ENCODE results near the gene SLC2A10. TPM values are rescaled to one million over a fixed set of nuclear protein-coding genes. Genes with fewer than 3 reads are reported as not detected.

SLC2A10 gene
- total RNA-seq (under 1 TPM in 2 of 5 experiments, not detected in 3; 0.05 to 0.17 TPM), polyA plus RNA-seq (not detected), total RNA-seq (not detected)

- intact Hi-C loops (cut with micrococcal nuclease), result no loop called here
- H3K4me1 ChIP-seq (ENCODE audit: control insufficient read depth in 2 of 2, insufficient read depth in 2 of 2, low read length in 2 of 2), result peaks cover 0 to 4% of the 10 kb centered on the region in 2 donors
- ATAC-seq (peak; percentile 59), DNase-seq (no peak)
- H3K4me3 ChIP-seq (ENCODE audit: low read length), result peak within 1 kb of the TSS; percentile 33
- peak within 1 kb of the TSS in 1 of 9 donors; percentile 10 for H3K27ac Mint-ChIP-seq
- no peak within 1 kb of the TSS for H3K27ac ChIP-seq (ENCODE audit: low read depth, low read length)
- no peaks in the 10 kb centered on the region for H3K36me3 ChIP-seq (ENCODE audit: control insufficient read depth in 2 of 3, insufficient read depth in 3 of 3, low read length in 3 of 3)
- peaks cover 0 to 16% (median 8%) of the 10 kb centered on the region in 11 donors for H3K9me3 Mint-ChIP-seq
- H3K36me3 Mint-ChIP-seq, result peaks cover 0 to 9% (median 3%) of the 10 kb centered on the region in 5 donors
- ChIA-PET POLR2A (no interaction called here), CTCF (no interaction called here)
- peaks cover 8 to 15% (median 12%) of the 10 kb centered on the region in 7 donors for H3K4me1 Mint-ChIP-seq
- H3K4me3 Mint-ChIP-seq, result peak within 1 kb of the TSS; percentile 57 to 83 (median 76)
- H3K27me3 Mint-ChIP-seq, result peaks cover 55 to 73% (median 66%) of the 10 kb centered on the region in 5 donors
- H3K27me3 ChIP-seq (ENCODE audit: control insufficient read depth in 2 of 2, insufficient read depth in 2 of 2, low read length in 2 of 2), result peaks cover 3 to 7% of the 10 kb centered on the region in 2 donors
- peaks cover 0 to 10% (median 0%) of the 10 kb centered on the region in 3 experiments for H3K9me3 ChIP-seq (ENCODE audit: control insufficient read depth in 2 of 3, low read length in 3 of 3)
Observed at GRCh38 chr20:46709459-46710152, at the start of gene SLC2A10. Gene SLC2A10, plus strand, starts transcription at chr20:46709649. Its CDS starts 88 bp downstream, at chr20:46709737.

- ATAC-seq (no peak), DNase-seq (no peak)
- peaks cover 0 to 9% (median 0%) of the 10 kb centered on the region in 5 donors for H3K27me3 Mint-ChIP-seq
- ChIA-PET CTCF (no interaction called here), POLR2A (no interaction called here)
- H3K36me3 Mint-ChIP-seq, result peaks cover 0 to 13% (median 6%) of the 10 kb centered on the region in 5 donors
- H3K36me3 ChIP-seq (ENCODE audit: control insufficient read depth in 2 of 3, insufficient read depth in 3 of 3, low read length in 3 of 3), result no peaks in the 10 kb centered on the region
- H3K9me3 ChIP-seq (ENCODE audit: control insufficient read depth in 2 of 3, low read length in 3 of 3), result no peaks in the 10 kb centered on the region
- H3K4me3 Mint-ChIP-seq, result no peak overlapping the region
- peaks cover 0 to 7% (median 0%) of the 10 kb centered on the region in 11 donors for H3K9me3 Mint-ChIP-seq
- H3K4me1 Mint-ChIP-seq, result no peaks in the 10 kb centered on the region
- no peak overlapping the region for H3K27ac Mint-ChIP-seq
- no peak overlapping the region for H3K27ac ChIP-seq (ENCODE audit: low read depth, low read length)
- intact Hi-C loops (cut with micrococcal nuclease), result no loop called here
- H3K27me3 ChIP-seq (ENCODE audit: control insufficient read depth in 2 of 2, insufficient read depth in 2 of 2, low read length in 2 of 2), result no peaks in the 10 kb centered on the region
- no peaks in the 10 kb centered on the region for H3K4me1 ChIP-seq (ENCODE audit: control insufficient read depth in 2 of 2, insufficient read depth in 2 of 2, low read length in 2 of 2)
- no peak overlapping the region for H3K4me3 ChIP-seq (ENCODE audit: low read length)
Observed at GRCh38 chr20:46660487-46660886, 49.0 kb upstream of the SLC2A10 start.

GRCh38 chr20:46661659-46662058 is 47.8 kb upstream of the SLC2A10 start:
- peaks cover 0 to 7% (median 0%) of the 10 kb centered on the region in 11 donors for H3K9me3 Mint-ChIP-seq
- Histone ChIP-seq H3K27me3 (ENCODE audit: control insufficient read depth in 2 of 2, insufficient read depth in 2 of 2, low read length in 2 of 2) (no peaks in the 10 kb centered on the region), H3K9me3 (ENCODE audit: control insufficient read depth in 2 of 3, low read length in 3 of 3) (no peaks in the 10 kb centered on the region), H3K4me3 (ENCODE audit: low read length) (no peak overlapping the region), H3K27ac (ENCODE audit: low read depth, low read length) (no peak overlapping the region), H3K36me3 (ENCODE audit: control insufficient read depth in 2 of 3, insufficient read depth in 3 of 3, low read length in 3 of 3) (no peaks in the 10 kb centered on the region), H3K4me1 (ENCODE audit: control insufficient read depth in 2 of 2, insufficient read depth in 2 of 2, low read length in 2 of 2) (no peaks in the 10 kb centered on the region)
- DNase-seq (no peak), ATAC-seq (no peak)
- ChIA-PET POLR2A (no interaction called here), CTCF (no interaction called here)
- H3K4me1 Mint-ChIP-seq, result no peaks in the 10 kb centered on the region
- peaks cover 0 to 9% (median 0%) of the 10 kb centered on the region in 5 donors for H3K27me3 Mint-ChIP-seq
- intact Hi-C loops (cut with micrococcal nuclease), result no loop called here
- H3K4me3 Mint-ChIP-seq, result no peak overlapping the region
- peaks cover 0 to 17% (median 6%) of the 10 kb centered on the region in 5 donors for H3K36me3 Mint-ChIP-seq
- H3K27ac Mint-ChIP-seq, result no peak overlapping the region

- Mint-ChIP-seq H3K4me1 (no peaks in the 10 kb centered on the region), H3K27me3 (peaks cover 0 to 9% (median 0%) of the 10 kb centered on the region in 5 donors), H3K4me3 (no peak overlapping the region), H3K9me3 (peaks cover 0 to 6% (median 0%) of the 10 kb centered on the region in 11 donors), H3K36me3 (peaks cover 0 to 22% (median 11%) of the 10 kb centered on the region in 5 donors), H3K27ac (no peak overlapping the region)
- ChIA-PET POLR2A (no interaction called here), CTCF (interaction anchor here (0.6 kb wide), 1 partner anchor 729 kb away, joined by 6 read pairs; no protein-coding TSS in a partner anchor)
- H3K27ac ChIP-seq (ENCODE audit: low read depth, low read length), result no peak overlapping the region
- H3K27me3 ChIP-seq (ENCODE audit: control insufficient read depth in 2 of 2, insufficient read depth in 2 of 2, low read length in 2 of 2), result no peaks in the 10 kb centered on the region
- no peak for ATAC-seq
- no peak for DNase-seq
- H3K4me1 ChIP-seq (ENCODE audit: control insufficient read depth in 2 of 2, insufficient read depth in 2 of 2, low read length in 2 of 2), result no peaks in the 10 kb centered on the region
- intact Hi-C loops (cut with micrococcal nuclease), result no loop called here
- H3K36me3 ChIP-seq (ENCODE audit: control insufficient read depth in 2 of 3, insufficient read depth in 3 of 3, low read length in 3 of 3), result no peaks in the 10 kb centered on the region
- no peaks in the 10 kb centered on the region for H3K9me3 ChIP-seq (ENCODE audit: control insufficient read depth in 2 of 3, low read length in 3 of 3)
- no peak overlapping the region for H3K4me3 ChIP-seq (ENCODE audit: low read length)
Observed at GRCh38 chr20:46663531-46663930, 45.9 kb upstream of the SLC2A10 start.

GRCh38 chr20:46665602-46666001 is 43.8 kb upstream of the SLC2A10 start:
- no peak overlapping the region for H3K4me3 ChIP-seq (ENCODE audit: low read length)
- ChIA-PET CTCF (no interaction called here), POLR2A (interaction anchor here (0.6 kb wide), 1 partner anchor 243 kb away, joined by 3 read pairs; no protein-coding TSS in a partner anchor)
- Mint-ChIP-seq H3K4me3 (no peak overlapping the region), H3K27me3 (peaks cover 0 to 3% (median 0%) of the 10 kb centered on the region in 5 donors), H3K36me3 (peaks cover 0 to 34% (median 15%) of the 10 kb centered on the region in 5 donors), H3K27ac (no peak overlapping the region), H3K4me1 (no peaks in the 10 kb centered on the region), H3K9me3 (peaks cover 2 to 18% (median 5%) of the 10 kb centered on the region in 11 donors)
- H3K36me3 ChIP-seq (ENCODE audit: control insufficient read depth in 2 of 3, insufficient read depth in 3 of 3, low read length in 3 of 3), result no peaks in the 10 kb centered on the region
- no peak overlapping the region for H3K27ac ChIP-seq (ENCODE audit: low read depth, low read length)
- DNase-seq (no peak), ATAC-seq (no peak)
- H3K4me1 ChIP-seq (ENCODE audit: control insufficient read depth in 2 of 2, insufficient read depth in 2 of 2, low read length in 2 of 2), result no peaks in the 10 kb centered on the region
- H3K9me3 ChIP-seq (ENCODE audit: control insufficient read depth in 2 of 3, low read length in 3 of 3), result peaks cover 0 to 5% (median 0%) of the 10 kb centered on the region in 3 experiments
- intact Hi-C loops (cut with micrococcal nuclease), result no loop called here
- H3K27me3 ChIP-seq (ENCODE audit: control insufficient read depth in 2 of 2, insufficient read depth in 2 of 2, low read length in 2 of 2), result no peaks in the 10 kb centered on the region

- no peak overlapping the region for H3K27ac ChIP-seq (ENCODE audit: low read depth, low read length)
- intact Hi-C loops (cut with micrococcal nuclease), result no loop called here
- no peaks in the 10 kb centered on the region for H3K4me1 Mint-ChIP-seq
- H3K9me3 ChIP-seq (ENCODE audit: control insufficient read depth in 2 of 3, low read length in 3 of 3), result peaks cover 0 to 12% (median 0%) of the 10 kb centered on the region in 3 experiments
- no peak overlapping the region for H3K27ac Mint-ChIP-seq
- ChIA-PET POLR2A (no interaction called here), CTCF (no interaction called here)
- peaks cover 0 to 2% (median 0%) of the 10 kb centered on the region in 5 donors for H3K27me3 Mint-ChIP-seq
- no peaks in the 10 kb centered on the region for H3K27me3 ChIP-seq (ENCODE audit: control insufficient read depth in 2 of 2, insufficient read depth in 2 of 2, low read length in 2 of 2)
- no peaks in the 10 kb centered on the region for H3K36me3 ChIP-seq (ENCODE audit: control insufficient read depth in 2 of 3, insufficient read depth in 3 of 3, low read length in 3 of 3)
- H3K9me3 Mint-ChIP-seq, result peaks cover 2 to 22% (median 11%) of the 10 kb centered on the region in 11 donors
- H3K4me1 ChIP-seq (ENCODE audit: control insufficient read depth in 2 of 2, insufficient read depth in 2 of 2, low read length in 2 of 2), result no peaks in the 10 kb centered on the region
- peaks cover 0 to 38% (median 17%) of the 10 kb centered on the region in 5 donors for H3K36me3 Mint-ChIP-seq
- DNase-seq (no peak), ATAC-seq (no peak)
- H3K4me3 Mint-ChIP-seq, result no peak overlapping the region
- no peak overlapping the region for H3K4me3 ChIP-seq (ENCODE audit: low read length)
Observed at GRCh38 chr20:46666306-46666705, 43.1 kb upstream of the SLC2A10 start.

Measured in naive thymus-derived CD4-positive, alpha-beta T cell (primary cell).